ENCODE results near the gene OOSP3. TPM values are rescaled to one million over a fixed set of nuclear protein-coding genes. Genes with fewer than 3 reads are reported as not detected.
"Not testable (repeated sequence)": the region's sequence is repeated elsewhere in the genome, so short reads cannot be mapped to it uniquely, and the experiment has no call there.

OOSP3 gene
- total RNA-seq, 6 donors from 2014 or later: not detected

- no peak overlapping the region for H3K27ac ChIP-seq
- H3K36me3 ChIP-seq: no peaks in the 10 kb centered on the region
- H3K27me3 ChIP-seq: no peaks in the 10 kb centered on the region
- no peak for ATAC-seq (ENCODE audit: low FRiP score in 2 of 2)
- 97 to 100% methylated on average over 1 of the region's 1 CpG for WGBS, 2 donors
- H3K4me3 ChIP-seq: no peak overlapping the region
- no peak for TF ChIP-seq POLR2A (IDR thresholded peaks at IDR 0.05)
- TF ChIP-seq POLR2AphosphoS5 (IDR thresholded peaks at IDR 0.05): no peak
- no peak for TF ChIP-seq EP300 (IDR thresholded peaks at IDR 0.05)
- TF ChIP-seq CTCF (IDR thresholded peaks at IDR 0.05): no peak
- H3K9me3 ChIP-seq: peaks cover 0 to 16% (median 2%) of the 10 kb centered on the region in 4 donors
- H3K4me1 ChIP-seq: no peaks in the 10 kb centered on the region
- no peak for DNase-seq
Observed at GRCh38 chr11:59883597-59883996, 5.0 kb downstream of the OOSP3 start.

GRCh38 chr11:59887156-59887555 lies 8.6 kb downstream of the OOSP3 start:
- not testable (repeated sequence) for ATAC-seq (ENCODE audit: low FRiP score in 2 of 2); H3K27me3 ChIP-seq; DNase-seq; H3K4me3 ChIP-seq; H3K4me1 ChIP-seq; H3K27ac ChIP-seq; H3K36me3 ChIP-seq
- peaks cover 3 to 32% (median 11%) of the 10 kb centered on the region in 4 donors for H3K9me3 ChIP-seq

- 26 to 57% methylated on average over 4 of the region's 4 CpGs for WGBS, 2 donors
- no peak for TF ChIP-seq EP300 (IDR thresholded peaks at IDR 0.05)
- ATAC-seq (ENCODE audit: low FRiP score in 2 of 2): no peak
- DNase-seq: no peak
- no peaks in the 10 kb centered on the region for H3K4me1 ChIP-seq
- H3K27me3 ChIP-seq: no peaks in the 10 kb centered on the region
- no peaks in the 10 kb centered on the region for H3K36me3 ChIP-seq
- H3K27ac ChIP-seq: no peak overlapping the region
- H3K4me3 ChIP-seq: no peak overlapping the region
- peaks cover 3 to 31% (median 11%) of the 10 kb centered on the region in 4 donors for H3K9me3 ChIP-seq
Observed at GRCh38 chr11:59891781-59892181, 13.2 kb downstream of the OOSP3 start.

GRCh38 chr11:59894616-59895015 lies 16.0 kb downstream of the OOSP3 start:
- Histone ChIP-seq H3K27me3 (no peaks in the 10 kb centered on the region), H3K36me3 (no peaks in the 10 kb centered on the region), H3K27ac (no peak overlapping the region), H3K9me3 (peaks cover 2 to 10% (median 7%) of the 10 kb centered on the region in 4 donors), H3K4me3 (no peak overlapping the region), H3K4me1 (no peaks in the 10 kb centered on the region)
- WGBS, 2 donors: 81 to 91% methylated on average over 1 of the region's 1 CpG
- ATAC-seq (ENCODE audit: low FRiP score in 2 of 2): no peak
- DNase-seq: no peak
- TF ChIP-seq EP300 (IDR thresholded peaks at IDR 0.05) (no peak), POLR2A (IDR thresholded peaks at IDR 0.05) (no peak), CTCF (IDR thresholded peaks at IDR 0.05) (no peak), POLR2AphosphoS5 (IDR thresholded peaks at IDR 0.05) (no peak)

- H3K27ac ChIP-seq: no peak overlapping the region
- TF ChIP-seq EP300 (IDR thresholded peaks at IDR 0.05) (no peak), POLR2A (IDR thresholded peaks at IDR 0.05) (no peak), POLR2AphosphoS5 (IDR thresholded peaks at IDR 0.05) (no peak), CTCF (IDR thresholded peaks at IDR 0.05) (no peak)
- H3K9me3 ChIP-seq: peaks cover 0 to 4% (median 2%) of the 10 kb centered on the region in 4 donors
- 95 to 97% methylated on average over 31 of the region's 31 CpGs for whole genome bisulfite sequencing, 2 donors
- no peaks in the 10 kb centered on the region for H3K4me1 ChIP-seq
- H3K4me3 ChIP-seq: no peak overlapping the region
- ATAC-seq (ENCODE audit: low FRiP score in 2 of 2) (no peak), DNase-seq (peak in 1 of 2 donors; percentile 77)
- H3K27me3 ChIP-seq: no peaks in the 10 kb centered on the region
- no peaks in the 10 kb centered on the region for H3K36me3 ChIP-seq
Observed at GRCh38 chr11:59898046-59898445, 19.5 kb downstream of the OOSP3 start.

- no peak overlapping the region for H3K27ac ChIP-seq
- no peak overlapping the region for H3K4me3 ChIP-seq
- DNase-seq: no peak
- H3K36me3 ChIP-seq: no peaks in the 10 kb centered on the region
- H3K27me3 ChIP-seq: no peaks in the 10 kb centered on the region
- no peak for TF ChIP-seq CTCF (IDR thresholded peaks at IDR 0.05)
- TF ChIP-seq EP300 (IDR thresholded peaks at IDR 0.05): no peak
- TF ChIP-seq POLR2AphosphoS5 (IDR thresholded peaks at IDR 0.05): no peak
- TF ChIP-seq POLR2A (IDR thresholded peaks at IDR 0.05): no peak
- ATAC-seq (ENCODE audit: low FRiP score in 2 of 2): no peak
- WGBS, 2 donors: 82 to 91% methylated on average over 7 of the region's 7 CpGs
- peaks cover 0 to 4% (median 2%) of the 10 kb centered on the region in 4 donors for H3K9me3 ChIP-seq
- H3K4me1 ChIP-seq: no peaks in the 10 kb centered on the region
Observed at GRCh38 chr11:59898650-59899049, 20.1 kb downstream of the OOSP3 start.

Data from upper lobe of left lung (tissue), 6 donors.